ENCODE measurements around the gene IL17D.

DNA sequence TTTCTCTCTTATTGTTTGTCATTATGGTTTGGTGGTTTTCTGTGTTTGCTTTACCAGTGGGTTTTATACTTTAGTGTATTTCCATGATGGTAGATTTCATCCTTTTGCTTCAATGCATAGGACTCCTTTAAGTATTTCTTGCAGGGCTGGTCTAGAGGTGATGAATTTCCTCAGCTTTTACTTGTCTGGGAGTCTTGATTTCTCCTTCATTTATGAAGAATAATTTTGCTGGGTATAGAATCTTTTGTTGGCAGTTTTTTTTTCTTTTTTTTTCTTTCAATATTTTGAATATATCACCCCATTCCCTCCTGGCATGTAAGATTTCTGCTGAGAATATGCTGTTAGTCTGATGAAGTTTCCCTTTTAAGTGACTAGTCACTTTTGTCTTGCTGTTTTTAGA, 50.5 kb downstream of the IL17D start:
- TF ChIP-seq, protein P1, sequence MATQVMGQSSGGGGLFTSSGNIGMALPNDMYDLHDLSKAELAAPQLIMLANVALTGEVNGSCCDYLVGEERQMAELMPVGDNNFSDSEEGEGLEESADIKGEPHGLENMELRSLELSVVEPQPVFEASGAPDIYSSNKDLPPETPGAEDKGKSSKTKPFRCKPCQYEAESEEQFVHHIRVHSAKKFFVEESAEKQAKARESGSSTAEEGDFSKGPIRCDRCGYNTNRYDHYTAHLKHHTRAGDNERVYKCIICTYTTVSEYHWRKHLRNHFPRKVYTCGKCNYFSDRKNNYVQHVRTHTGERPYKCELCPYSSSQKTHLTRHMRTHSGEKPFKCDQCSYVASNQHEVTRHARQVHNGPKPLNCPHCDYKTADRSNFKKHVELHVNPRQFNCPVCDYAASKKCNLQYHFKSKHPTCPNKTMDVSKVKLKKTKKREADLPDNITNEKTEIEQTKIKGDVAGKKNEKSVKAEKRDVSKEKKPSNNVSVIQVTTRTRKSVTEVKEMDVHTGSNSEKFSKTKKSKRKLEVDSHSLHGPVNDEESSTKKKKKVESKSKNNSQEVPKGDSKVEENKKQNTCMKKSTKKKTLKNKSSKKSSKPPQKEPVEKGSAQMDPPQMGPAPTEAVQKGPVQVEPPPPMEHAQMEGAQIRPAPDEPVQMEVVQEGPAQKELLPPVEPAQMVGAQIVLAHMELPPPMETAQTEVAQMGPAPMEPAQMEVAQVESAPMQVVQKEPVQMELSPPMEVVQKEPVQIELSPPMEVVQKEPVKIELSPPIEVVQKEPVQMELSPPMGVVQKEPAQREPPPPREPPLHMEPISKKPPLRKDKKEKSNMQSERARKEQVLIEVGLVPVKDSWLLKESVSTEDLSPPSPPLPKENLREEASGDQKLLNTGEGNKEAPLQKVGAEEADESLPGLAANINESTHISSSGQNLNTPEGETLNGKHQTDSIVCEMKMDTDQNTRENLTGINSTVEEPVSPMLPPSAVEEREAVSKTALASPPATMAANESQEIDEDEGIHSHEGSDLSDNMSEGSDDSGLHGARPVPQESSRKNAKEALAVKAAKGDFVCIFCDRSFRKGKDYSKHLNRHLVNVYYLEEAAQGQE (IDR thresholded peaks at IDR 0.05; ENCODE audit: unreplicated experiment) = no peak
- no peak for TF ChIP-seq POLR2AphosphoS5 (IDR thresholded peaks at IDR 0.05; ENCODE audit: low read depth)
- TF ChIP-seq, protein P2, sequence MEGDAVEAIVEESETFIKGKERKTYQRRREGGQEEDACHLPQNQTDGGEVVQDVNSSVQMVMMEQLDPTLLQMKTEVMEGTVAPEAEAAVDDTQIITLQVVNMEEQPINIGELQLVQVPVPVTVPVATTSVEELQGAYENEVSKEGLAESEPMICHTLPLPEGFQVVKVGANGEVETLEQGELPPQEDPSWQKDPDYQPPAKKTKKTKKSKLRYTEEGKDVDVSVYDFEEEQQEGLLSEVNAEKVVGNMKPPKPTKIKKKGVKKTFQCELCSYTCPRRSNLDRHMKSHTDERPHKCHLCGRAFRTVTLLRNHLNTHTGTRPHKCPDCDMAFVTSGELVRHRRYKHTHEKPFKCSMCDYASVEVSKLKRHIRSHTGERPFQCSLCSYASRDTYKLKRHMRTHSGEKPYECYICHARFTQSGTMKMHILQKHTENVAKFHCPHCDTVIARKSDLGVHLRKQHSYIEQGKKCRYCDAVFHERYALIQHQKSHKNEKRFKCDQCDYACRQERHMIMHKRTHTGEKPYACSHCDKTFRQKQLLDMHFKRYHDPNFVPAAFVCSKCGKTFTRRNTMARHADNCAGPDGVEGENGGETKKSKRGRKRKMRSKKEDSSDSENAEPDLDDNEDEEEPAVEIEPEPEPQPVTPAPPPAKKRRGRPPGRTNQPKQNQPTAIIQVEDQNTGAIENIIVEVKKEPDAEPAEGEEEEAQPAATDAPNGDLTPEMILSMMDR (conservative IDR thresholded peaks at IDR 0.05; ENCODE audit: low read depth in 2 of 2) = no peak

All from GM23338 (cell line).